Muscle of arm (tissue), 12 donors: ENCODE results near the gene TTC13. TPM values are rescaled to one million over a fixed set of nuclear protein-coding genes. Genes with fewer than 3 reads are reported as not detected.

ENCODE experiments used
- DNase-seq: peaks from one replicate; pipeline ENCODE4 v3.0.0-alpha.2; 2013
- polyA plus RNA-seq, 12 donors: library from polyadenylated mRNA; unstranded; fragments of 120-200 nt; gene quantifications; one replicate each; pipeline ENCODE4 v1.2.1, GENCODE V29; 2013; ENCODE audit not compliant: insufficient read length in 12 of 12

Gene TTC13
- polyA plus RNA-seq, 12 donors: 15.9 to 35.5 (median 22.4) TPM; not detected in 1

DNA sequence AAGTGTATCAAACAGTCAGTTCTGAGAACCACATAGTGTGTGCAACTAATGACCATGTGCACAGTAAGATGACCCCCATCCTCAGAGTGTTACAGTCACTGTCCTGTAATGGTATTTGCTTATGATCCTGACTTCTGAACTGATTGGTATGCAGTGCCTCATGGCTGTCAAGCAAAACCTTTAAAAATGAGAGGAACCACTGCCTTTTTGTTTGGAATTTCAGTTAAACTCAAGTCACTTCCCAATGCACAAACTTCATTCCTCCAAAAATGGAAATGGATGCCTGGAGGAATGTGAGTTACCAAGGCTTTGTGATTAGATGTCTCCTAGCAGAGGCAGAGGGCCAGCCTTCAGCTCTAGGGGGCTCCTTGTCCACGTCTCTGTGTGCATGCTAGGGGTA lies 120.8 kb downstream of the TTC13 start:
- DNase-seq: no peak

DNA sequence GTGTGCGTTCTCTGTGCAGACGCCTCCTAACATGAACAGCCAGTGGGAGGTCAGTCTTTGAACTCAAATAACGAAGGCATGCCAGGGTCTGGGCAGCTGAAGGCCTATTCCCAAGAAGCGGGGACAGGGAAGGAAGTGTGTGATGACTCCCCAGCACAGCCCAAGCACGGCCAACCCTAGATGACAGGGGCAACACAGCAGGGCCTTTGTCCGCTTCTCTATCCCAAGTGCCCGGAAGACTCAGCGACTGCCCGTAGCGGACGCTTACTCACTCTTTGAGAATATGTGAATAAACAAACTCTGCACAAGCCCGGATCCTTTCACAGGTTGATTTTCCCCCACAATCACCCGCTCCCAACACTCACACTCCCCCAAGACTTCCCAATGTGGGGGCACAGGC lies 121.6 kb downstream of the TTC13 start:
- no peak for DNase-seq

Other genes with a start within 250 kb of the TTC13 start
- 1 to 10 TPM in 6 of 12 donors, under 1 TPM in 5, not detected in 1; 0.38 to 4.9 (median 1.2) TPM for gene CAPN9, start 231.5 kb downstream of the TTC13 start, polyA plus RNA-seq
- 100 to 1,000 TPM in 2 of 12 donors, 10 to 100 TPM in 10; 59.5 to 148 (median 70.9) TPM for gene C1orf198, start 110.3 kb downstream of the TTC13 start, polyA plus RNA-seq
- gene ARV1, start 233 bp upstream of the TTC13 start, polyA plus RNA-seq: 10 to 100 TPM in 11 of 12 donors, not detected in 1; 15.1 to 22.8 (median 16.8) TPM
- 10 to 100 TPM in 3 of 12 donors, 1 to 10 TPM in 8, not detected in 1; 6.7 to 19.8 (median 9.1) TPM for gene FAM89A, start 61.4 kb upstream of the TTC13 start, polyA plus RNA-seq
- gene TRIM67, start 183.2 kb upstream of the TTC13 start, polyA plus RNA-seq: under 1 TPM in 10 of 12 donors, not detected in 2; 0.04 to 0.21 (median 0.08) TPM